Activated gamma-delta T cell treated with anti-CD3 and anti-CD28 coated beads, Interleukin-2, amount 50 U/mL, for 16 hours (primary cell): ENCODE measurements around the gene KDM4F.

Experiments
- DNase-seq: peaks from one replicate; pipeline ENCODE4 v3.0.0-alpha.2; 2020; ENCODE audit warnings: low read depth

The KDM4F gene

DNA sequence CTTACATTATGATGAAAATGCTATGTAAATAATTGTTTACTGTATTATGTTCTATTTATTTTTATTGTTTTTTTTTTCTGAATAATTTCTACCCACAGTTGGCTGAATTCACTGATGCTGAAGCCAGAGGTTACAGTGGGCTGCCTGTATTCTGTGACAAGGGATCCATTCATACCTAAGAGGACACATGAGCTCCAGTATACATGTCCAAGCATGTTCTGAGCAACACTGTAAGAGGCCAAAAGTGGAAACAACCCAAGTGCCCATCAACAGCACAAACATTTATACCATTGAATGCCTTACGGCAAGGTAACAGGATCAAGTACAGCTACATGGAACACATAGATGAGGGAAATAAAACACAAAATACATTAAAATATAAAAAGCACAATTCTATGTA lies 16.1 kb downstream of the KDM4F start:
- DNase-seq, result no peak

DNA sequence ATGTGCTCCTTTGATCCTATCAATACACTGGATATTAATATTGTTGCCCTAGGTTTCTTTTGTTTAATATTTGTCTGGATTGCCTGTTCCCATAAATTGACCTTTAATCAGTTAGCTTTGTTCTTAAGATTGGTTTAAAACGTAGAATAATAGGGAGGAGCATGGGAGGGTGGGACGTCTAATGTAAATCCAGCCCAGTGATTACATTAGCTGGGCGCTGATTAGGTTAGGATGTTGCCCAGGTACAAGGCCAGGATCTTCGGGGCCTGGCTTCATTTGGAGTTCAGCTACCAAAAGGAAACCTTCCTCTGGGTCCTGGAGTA lies 17.5 kb downstream of the KDM4F start, which contains the start of gene SRSF8:
SRSF8 (plus strand) TSS at position 204 of the 323 bp plus-strand sequence. CDS start 308 bp downstream, outside the sequence.
- DNase-seq, result no peak

DNA sequence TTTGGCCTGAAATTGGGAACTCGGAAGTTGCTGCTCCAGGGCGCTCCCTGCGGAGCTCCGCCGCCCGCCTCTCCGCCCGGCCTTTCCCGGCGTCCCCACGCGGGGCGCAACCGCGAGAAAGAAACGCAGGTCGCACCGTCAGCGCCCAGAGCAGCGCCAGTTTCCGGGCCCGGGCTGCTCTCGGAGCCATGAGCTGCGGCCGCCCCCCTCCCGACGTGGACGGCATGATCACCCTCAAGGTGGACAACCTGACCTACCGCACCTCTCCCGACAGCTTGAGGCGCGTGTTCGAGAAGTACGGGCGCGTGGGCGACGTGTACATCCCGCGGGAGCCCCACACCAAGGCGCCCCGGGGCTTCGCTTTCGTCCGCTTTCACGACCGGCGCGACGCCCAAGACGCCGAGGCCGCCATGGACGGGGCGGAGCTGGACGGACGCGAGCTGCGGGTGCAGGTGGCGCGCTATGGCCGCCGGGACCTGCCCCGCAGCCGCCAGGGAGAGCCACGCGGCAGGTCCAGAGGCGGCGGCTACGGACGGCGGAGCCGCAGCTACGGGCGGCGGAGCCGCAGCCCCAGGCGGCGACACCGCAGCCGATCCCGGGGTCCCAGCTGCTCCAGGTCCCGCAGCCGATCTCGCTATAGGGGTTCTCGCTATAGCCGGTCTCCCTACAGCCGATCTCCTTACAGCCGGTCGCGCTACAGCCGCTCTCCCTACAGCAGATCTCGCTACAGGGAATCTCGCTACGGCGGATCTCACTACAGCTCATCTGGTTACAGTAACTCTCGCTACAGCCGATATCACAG lies 18.0 kb downstream of the KDM4F start:
- DNase-seq, result peak; percentile 52

DNA sequence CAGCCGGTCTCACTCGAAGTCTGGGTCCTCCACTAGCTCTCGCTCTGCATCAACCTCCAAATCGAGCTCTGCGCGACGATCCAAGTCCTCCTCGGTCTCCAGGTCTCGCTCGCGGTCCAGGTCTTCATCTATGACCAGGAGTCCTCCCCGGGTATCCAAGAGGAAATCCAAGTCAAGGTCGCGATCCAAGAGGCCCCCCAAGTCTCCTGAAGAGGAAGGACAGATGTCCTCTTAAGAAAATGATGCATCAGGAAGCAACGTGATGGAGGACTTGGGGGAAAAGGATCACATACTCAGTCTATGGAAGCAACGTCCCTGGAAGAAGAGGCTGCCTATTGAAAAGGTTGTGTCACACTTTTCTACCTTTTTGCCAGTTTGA lies 18.6 kb downstream of the KDM4F start:
- no peak for DNase-seq

DNA sequence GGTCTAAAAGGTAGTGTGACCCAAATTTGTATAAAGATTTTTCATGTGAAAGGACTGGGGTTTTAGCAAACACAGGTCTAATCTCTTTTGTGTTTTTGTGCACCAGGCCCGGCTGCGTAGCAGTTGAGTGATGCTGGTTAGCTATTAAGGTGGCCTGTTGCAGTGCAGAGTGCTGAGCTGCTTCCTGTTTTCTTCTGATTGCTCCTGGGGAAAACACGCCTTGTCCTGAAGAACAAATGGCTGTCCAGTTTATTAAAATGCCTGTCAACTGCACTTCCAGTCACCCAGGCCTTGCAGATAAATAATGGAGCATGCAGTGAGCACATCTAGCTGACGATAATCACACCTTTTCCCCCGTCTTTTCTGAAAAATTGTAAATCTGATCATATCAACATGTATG lies 19.3 kb downstream of the KDM4F start:
- peak; percentile 44 for DNase-seq

DNA sequence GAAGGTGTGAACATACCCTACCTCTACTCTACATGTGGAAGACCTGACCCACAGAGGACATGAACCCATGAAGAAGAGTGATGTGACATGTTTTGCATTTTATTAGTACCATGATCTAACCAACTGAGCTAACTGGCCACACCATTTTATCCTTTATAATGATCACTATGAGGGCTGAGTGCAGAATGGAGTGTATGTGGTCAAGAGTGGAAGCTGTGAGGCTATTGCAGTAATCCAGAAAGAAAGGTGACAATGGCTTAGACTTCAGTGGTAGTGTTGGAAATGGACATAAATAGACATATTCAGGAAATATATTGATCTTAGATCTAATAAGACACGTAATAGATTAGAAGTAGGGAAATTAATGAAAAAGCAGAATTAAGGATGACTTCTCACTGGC lies 21.2 kb downstream of the KDM4F start:
- no peak for DNase-seq

DNA sequence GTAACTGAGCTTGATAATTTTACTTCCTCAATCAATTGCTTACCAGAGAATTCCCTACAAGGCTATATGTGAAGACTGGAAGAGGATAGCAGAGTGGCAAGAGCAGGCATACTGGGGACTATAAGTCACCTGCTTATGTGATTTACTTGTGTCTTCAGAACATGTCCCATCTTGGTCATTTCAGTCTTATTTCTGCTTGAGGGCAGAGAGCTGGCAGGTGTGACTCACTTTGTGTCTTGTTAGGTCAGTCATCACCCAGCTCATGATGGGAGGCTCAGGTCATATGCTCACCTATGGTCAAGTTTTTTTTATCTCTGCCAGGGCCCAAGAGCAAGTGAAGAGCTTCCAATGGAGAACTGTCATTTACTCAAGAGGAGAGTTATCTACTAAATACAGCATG lies 23.7 kb downstream of the KDM4F start:
- no peak for DNase-seq

DNA sequence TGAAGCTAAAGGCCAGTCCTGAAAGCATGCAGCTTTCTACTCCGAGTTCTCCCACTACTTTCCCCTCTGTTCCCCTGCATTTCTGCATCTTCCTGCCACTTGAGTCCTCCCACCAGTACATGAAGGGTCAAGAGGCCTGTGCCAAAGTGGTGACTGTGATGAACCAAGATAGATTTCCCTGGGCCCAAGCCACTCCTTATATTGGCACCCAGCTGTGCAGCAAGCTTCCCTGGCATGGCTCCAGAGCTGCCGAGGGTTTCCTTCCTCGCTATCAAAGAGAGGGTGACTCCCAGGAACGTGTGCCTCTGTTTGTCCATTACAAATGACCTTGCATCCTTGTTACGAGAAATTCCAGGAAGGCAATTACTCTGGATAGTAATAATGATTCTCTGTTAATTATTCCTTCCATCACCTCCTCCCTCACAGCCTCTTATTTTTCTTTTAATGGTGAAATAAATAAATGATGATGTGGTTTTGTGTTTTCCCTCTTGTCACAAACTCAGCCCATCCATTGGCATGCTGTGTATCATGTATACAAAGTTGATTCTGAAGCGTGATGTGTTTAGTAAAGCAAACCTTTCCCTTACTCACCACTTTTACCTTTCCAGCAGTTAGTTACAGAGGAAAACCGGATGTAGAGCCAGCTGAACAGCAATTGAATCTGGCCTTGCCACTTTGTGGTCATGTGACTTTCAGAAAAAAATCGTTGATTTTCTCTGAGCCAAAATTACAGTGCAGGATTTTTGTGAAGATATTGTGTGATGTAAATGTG lies 25.8 kb downstream of the KDM4F start:
- DNase-seq, result no peak

DNA sequence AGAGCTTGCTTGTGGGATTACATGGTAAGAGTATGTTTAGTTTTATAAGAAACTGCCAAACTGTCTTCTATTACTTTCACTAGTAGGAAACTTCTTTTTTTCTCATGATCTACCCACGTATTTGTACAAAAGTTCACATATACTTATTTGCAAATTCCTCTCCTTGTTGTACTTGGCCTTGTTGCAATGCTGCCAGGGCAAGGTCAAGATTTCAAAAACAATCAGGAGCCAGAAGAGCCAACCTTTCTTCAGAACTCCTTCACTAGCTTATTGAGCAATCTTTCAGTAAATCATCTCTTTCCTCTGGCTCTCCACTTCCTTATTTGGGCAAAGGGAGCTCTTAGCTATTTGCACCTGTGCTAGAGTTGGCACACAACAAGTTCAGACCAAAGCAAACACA lies 27.2 kb downstream of the KDM4F start:
- no peak for DNase-seq

DNA sequence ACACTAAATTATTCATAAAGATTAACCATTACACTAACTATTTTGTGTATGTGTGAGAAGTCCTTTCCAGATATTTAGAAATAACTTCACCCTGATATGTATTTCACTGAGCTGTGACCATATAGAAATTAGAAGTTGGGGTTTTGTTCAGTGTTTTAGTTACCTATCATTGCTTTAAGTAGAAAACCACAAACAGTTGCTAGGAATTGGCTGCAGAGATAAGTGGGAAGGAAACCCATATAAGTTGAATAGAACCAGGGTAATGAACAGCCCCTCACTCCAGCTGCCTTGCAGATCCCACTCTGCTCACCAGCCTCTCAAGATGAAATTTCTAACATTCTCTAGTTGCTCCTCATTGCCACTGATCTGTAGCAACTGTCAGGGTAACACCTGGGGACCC lies 27.8 kb downstream of the KDM4F start:
- DNase-seq, result no peak

DNA sequence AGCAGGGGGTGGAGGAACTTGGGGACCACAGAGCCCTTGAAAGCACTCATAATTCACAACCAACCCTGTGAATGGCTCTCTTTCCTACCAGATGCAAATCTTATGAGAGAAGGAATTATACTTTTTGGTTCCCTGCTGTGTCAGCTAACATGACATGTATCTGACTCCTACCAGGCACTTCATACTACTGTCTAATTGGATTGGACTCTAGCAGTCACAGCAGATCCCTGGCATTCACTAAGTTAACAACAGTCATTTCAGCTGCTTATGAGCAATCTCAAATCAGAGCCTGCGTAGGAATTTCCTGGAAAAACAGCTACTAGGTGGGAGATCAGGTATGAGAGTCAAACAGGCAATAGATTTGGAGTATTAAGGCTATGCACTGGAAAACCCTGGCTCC lies 29.3 kb downstream of the KDM4F start:
- no peak for DNase-seq

DNA sequence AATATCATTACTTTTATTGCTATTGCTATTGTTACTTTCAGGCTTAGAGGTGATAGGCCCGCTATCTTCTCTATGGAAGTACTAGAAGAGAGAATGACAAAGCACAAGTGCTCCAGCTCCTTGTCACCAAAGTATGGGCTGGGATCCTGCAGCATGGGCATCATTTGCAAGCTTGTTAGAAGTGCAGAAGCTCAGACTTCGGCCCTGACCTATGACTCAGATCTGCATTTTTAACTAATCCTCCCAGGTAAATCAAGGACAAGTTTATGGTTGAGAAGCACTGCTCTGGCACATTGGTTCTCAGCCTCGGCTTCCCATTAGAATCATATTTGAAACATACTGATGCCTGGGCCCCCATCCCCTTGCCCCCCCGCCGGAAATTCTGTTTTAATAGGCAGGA lies 31.8 kb downstream of the KDM4F start:
- DNase-seq, result no peak

DNA sequence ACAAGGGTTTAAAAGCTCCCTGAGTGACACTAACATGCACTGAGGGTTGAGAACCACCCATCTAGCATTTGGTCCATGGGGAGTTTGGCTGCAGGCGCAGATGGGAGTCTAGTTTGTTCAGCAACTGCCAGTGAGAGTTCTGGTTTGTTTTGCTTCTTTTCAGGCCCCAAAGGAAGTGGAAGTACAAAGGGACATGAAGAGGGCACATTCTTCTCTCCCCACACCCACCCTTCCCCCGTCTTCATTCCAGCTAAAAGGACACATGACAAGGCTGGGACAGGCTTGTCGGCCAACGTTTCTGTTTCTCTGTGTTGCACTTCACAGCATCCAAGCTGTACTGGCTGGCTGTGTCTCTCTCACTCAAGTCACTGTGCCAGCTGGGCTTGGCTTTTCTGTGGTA lies 32.2 kb downstream of the KDM4F start:
- DNase-seq, result no peak

DNA sequence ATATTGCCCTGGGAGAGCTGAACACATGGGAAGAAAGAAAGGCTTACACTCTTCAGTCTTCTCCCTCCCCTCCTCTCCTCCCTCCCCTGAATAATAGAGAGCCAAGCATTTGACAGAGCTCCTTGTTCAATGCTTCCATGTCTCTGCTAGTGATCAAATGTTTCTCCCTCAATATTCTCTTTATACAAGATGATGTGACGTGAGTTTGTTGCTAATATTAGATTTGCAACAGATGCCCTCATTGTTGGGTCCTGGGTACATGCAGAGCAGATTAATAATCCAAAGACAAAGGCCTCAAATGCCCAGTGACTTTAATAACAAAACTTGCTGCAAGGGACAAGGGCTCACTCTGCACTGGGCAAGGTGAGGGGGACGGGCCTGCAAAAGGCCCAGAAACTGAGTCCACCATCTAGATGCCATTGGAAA lies 33.4 kb downstream of the KDM4F start:
- DNase-seq, result no peak

DNA sequence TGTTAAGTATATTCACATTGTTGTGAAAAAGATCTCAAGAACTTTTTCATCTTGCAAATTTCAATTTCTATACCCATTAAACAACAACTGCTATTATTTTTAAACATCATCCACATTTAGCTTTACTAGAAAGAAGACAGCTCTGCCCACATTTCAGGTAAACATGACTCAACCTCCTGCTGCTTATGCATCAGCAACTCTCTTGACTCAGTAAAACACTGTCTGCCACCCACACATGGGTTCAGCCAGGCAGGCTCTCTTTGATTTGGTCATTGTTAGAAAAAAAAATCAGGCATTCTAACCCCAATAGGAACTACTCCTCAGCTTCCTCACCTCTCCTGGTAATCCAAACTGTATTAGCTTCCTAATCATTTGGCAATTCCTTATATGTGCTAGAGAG lies 35.3 kb downstream of the KDM4F start:
- no peak for DNase-seq

DNA sequence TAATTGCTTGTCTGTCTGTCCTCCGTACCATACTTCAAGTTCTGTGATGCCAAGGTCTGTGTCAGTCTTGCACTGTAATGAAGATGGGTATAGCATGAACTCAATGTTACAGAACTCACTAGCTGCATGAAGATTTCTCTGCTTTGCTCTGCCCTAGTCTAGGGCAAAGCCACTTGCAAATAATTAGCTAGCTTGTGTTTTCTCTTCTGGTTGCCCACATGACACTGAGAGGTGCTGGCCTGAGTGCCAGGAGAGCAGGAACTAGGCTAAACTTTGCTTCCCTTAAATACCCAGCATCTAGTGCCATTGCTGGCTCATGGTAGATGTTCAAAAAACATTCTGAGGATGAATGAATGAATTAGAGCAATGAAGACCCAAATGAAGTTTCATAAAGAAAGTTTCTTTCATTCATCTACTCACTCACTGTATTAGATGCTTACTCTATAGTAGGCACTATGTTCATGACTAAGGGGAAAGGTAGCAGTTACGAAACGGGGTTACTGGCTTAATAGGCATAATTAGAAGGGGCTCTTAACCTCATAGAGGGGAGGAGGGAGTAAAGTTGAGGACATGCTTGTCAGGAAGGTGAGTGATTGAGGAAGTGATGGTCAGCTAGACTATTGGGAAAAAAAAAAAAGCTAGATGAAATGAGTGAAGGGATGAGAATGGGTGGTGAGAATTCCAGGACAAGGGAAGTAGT lies 36.0 kb downstream of the KDM4F start:
- DNase-seq, result no peak

DNA sequence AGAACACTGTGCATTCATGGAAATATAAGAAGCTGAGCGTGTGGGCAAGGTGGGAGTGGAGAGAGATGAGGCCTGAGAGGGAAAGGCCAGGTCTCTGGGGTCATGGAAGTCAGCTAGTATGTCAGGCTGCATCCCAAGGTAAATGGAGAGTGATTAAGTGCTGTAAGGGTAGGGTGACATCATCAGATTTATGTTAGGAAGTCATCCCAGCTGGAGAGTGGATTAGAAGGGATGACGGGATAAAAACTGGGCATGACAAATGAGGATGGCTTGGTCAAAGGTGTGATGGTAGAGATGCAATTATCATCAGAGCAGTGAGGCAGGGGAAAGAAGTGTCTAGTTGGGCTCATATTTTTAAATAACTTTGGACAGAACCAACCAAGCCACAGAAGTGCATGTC lies 36.9 kb downstream of the KDM4F start:
- DNase-seq, result no peak

DNA sequence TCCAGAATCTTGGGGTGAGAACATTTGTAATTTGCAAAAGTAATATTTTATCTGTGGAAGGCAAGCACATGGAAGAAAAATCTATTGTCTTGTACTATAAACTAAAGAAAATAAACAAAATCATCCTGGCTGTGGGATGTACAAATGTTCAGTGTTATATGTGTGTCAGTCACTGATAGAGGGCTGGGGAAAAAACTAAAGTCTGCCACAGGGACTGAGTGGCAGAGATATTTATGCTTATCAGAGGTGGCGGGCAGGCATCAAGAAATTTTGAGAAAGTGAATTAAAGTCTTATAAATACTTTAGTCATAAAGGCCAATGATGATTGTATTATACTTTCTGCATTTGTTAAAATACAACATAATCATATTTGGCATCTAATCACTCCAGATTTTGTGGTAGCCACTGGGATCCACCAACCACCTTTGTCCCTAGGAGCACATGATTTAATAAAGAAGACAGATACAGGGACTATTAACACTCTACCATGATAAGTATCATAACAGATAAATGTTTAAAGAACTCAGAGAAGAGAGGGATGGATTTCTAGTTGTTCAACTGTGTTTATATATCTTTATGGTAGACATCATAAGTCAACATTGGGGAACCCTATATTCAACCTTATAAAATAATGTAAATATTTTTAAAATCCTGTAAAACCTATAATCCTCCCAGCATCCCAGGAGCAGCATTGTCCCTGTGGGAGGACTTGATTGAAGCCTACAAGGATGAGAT lies 37.8 kb downstream of the KDM4F start:
- DNase-seq, result no peak

DNA sequence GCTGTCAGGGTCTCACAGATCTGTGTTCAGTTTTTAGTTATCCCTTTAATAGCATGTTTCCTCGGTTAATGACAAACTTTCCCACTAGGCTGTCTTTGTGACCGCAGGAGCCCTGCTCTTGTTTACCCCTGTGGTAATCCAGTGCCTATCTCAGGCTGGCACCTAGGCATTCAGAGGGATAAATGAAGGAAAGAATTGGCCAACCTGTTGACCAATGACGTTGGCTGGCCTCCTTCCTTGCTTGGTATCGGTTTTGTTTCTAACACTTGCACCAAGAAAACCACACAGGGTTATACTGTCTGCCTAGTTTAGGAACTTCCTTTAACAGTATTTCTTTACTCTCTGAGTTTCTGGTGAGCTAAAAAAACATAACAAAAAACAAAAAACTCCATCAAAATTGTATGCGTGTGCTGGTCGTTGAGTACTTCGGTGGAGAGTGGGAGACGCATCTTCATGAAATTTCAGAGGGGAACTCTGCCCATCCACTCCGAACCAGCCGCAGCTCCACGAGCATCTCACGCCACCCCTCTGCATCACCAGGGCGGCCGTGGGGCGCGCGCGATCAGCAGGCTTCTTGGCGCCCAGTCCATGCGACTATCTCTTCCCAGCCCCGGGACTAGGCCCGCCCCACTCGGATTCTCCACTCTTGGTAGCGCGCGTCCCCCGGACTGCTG lies 39.9 kb downstream of the KDM4F start:
- DNase-seq, result no peak

DNA sequence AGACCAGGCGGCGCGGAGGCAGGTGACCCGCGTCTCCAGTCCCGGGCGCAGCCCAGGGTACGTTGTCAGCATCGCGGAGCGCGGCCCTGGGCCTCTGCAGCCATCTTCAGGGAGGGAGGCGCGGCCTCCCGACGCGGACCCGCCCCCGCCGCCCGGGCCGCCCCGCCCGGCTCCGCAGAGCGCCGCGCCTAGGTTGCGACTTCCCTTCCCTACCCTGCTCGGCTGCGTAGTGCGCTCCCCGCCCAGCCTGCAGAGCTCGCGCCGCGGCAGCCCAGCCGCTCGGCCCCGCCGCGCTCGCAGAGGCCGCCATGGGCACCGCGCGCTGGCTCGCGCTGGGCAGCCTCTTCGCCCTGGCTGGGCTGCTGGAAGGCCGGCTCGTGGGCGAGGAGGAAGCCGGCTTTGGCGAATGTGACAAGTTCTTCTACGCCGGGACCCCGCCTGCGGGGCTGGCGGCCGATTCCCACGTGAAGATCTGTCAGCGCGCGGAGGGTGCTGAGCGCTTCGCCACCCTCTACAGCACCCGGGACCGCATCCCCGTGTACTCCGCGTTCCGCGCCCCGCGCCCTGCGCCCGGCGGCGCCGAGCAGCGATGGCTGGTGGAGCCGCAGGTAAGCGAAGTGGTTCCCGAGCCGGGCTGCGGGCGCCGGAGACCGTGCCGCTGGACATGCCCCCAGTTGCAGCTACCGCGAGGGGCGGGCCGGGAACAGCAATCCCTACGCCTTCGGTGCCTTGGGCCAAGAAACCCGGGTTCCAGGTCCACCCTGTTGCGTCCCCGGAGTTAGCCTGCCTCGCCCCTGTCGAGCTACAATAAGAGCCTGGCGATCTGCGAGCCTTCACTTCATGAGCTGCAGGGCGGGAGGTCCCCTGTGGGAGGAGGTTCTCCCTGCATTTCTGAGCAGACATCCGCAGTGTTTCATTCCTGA lies 40.7 kb downstream of the KDM4F start, which contains the start of gene ENDOD1:
ENDOD1 (plus strand) TSS at position 227 of the 923 bp plus-strand sequence; CDS start at position 309, 82 bp downstream.
- peak; percentile 72 for DNase-seq
